HEK293 (cell line): ENCODE data around the gene ANO3.

Source experiments
- CTCF ChIP-seq: fragments of 450-650 bp; formaldehyde crosslinking; IDR thresholded peaks from 2 replicates; pipeline ENCODE4 v1.5.1; 2016; ENCODE audit warnings: missing biosample characterization, missing genetic modification characterization
- ZNF121 ChIP-seq: fragments of 450-650 bp; formaldehyde crosslinking; IDR thresholded peaks from 2 replicates; pipeline ENCODE4 v1.5.1; 2016; ENCODE audit warnings: missing biosample characterization, missing genetic modification characterization
- ZNF292 ChIP-seq: fragments of 450-650 bp; formaldehyde crosslinking; IDR thresholded peaks from 2 replicates; pipeline ENCODE4 v1.5.1; 2016; ENCODE audit warnings: low read depth, missing biosample characterization, missing genetic modification characterization, borderline replicate concordance
- ZNF776 ChIP-seq: fragments of 450-650 bp; formaldehyde crosslinking; IDR thresholded peaks from 2 replicates; pipeline ENCODE4 v1.5.0; 2017; ENCODE audit warnings: missing biosample characterization, missing genetic modification characterization, borderline replicate concordance
- TF ChIP-seq, protein P1 (sequence below): fragments of 450-650 bp; formaldehyde crosslinking; IDR thresholded peaks from 2 replicates; pipeline ENCODE4 v1.5.1; 2016; ENCODE audit warnings: missing biosample characterization, missing genetic modification characterization

DNA sequence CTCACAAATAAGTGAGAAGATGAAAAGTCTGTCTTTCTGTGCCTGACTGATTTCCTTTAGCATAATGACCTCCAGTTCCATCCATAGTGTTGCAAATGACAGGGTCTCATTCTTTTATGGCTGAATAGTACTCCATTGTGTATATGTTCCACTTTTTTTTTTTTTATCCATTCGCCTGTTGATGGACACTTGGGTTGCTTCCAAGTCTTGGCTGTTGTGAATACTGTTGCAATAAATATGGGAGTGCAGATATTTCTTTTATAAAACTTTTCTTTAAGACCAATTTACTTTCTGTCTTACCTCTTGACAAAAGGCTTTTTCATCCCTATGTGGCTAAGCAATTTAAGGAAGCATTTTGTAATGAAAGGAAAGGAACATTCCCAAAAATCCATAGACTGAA is 135.6 kb downstream of the ANO3 start:
- TF ChIP-seq, protein P1, sequence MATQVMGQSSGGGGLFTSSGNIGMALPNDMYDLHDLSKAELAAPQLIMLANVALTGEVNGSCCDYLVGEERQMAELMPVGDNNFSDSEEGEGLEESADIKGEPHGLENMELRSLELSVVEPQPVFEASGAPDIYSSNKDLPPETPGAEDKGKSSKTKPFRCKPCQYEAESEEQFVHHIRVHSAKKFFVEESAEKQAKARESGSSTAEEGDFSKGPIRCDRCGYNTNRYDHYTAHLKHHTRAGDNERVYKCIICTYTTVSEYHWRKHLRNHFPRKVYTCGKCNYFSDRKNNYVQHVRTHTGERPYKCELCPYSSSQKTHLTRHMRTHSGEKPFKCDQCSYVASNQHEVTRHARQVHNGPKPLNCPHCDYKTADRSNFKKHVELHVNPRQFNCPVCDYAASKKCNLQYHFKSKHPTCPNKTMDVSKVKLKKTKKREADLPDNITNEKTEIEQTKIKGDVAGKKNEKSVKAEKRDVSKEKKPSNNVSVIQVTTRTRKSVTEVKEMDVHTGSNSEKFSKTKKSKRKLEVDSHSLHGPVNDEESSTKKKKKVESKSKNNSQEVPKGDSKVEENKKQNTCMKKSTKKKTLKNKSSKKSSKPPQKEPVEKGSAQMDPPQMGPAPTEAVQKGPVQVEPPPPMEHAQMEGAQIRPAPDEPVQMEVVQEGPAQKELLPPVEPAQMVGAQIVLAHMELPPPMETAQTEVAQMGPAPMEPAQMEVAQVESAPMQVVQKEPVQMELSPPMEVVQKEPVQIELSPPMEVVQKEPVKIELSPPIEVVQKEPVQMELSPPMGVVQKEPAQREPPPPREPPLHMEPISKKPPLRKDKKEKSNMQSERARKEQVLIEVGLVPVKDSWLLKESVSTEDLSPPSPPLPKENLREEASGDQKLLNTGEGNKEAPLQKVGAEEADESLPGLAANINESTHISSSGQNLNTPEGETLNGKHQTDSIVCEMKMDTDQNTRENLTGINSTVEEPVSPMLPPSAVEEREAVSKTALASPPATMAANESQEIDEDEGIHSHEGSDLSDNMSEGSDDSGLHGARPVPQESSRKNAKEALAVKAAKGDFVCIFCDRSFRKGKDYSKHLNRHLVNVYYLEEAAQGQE (tag by site-specific recombination), result no peak
- TF ChIP-seq CTCF (no peak), ZNF292 (no peak), ZNF776 (tag by site-specific recombination) (no peak), ZNF121 (tag by site-specific recombination) (no peak)
